Stimulated activated CD8-positive, alpha-beta memory T cell treated with anti-CD3 and anti-CD28 coated beads, Interleukin-15, amount 100 ng/mL, for 48 hours (primary cell): ENCODE measurements around the gene PDZD7.

ENCODE experiments used
- DNase-seq, 2 donors: peaks; one replicate each; pipeline ENCODE4 v3.0.0-alpha.2; 2020; ENCODE audit warnings: low read depth in 2 of 2

The PDZD7 gene

DNA sequence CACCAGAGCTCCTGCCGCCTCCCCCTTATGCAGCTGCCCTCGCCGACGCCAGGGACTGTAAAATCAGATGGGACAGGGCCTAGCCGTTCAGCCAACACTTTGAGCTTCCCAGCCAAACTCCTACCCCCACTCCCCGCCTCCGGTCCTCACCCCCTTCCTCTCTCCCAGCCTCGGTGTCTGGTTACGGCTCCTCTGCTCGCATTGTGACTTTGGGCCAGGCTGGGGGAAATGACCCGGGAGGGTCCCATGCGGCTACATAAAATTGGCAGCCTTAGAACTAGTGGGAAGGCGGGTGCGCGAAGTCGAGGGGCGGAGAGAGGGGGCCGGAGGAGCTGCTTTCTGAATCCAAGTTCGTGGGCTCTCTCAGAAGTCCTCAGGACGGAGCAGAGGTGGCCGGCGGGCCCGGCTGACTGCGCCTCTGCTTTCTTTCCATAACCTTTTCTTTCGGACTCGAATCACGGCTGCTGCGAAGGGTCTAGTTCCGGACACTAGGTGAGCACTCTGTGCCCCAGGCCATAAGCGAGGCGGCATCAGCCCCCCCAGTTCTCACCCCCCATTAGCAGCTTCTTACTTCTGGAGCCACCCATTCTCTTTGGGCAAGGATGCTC is 30.8 kb upstream of the PDZD7 start, which contains the start of gene KAZALD1:
Gene KAZALD1, plus strand, starts transcription at position 366 of the 608 bp plus-strand sequence. CDS start 604 bp downstream, outside the sequence.
- no peak for DNase-seq

DNA sequence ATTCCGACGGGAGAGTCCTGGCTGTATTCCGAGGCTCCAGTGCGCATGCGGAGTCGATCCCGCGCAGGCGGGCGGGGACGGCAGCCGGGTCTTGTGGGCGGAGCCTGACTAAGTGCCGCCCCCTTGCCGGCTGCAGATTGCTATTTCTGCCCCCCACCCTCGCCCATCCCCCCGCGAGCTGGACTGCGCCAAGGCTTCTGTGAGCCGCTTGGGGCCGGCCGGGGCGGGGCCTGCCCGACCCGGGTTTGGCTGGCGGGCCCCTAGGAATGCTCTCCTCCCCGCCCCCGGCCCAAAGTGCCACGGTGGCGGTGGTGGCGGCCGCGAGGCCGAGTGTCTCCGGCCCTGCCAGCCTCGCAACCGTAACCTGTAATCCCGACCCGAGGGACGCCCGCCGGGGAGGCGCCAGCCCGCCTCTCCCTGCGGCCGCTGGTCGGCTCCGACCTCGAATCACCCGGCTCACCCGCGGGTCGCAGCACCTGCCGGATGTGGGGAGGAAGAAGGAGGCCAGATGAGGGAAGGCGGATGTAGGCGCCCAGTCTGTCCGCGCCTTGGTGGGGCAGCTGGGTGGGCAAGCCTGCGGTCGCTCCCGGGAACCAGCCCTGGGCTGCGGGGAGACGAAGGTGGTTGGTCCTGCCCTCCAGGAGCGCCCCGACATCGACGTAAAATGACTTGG is 30.2 kb upstream of the PDZD7 start:
- DNase-seq, result peak; percentile 85 to 89

DNA sequence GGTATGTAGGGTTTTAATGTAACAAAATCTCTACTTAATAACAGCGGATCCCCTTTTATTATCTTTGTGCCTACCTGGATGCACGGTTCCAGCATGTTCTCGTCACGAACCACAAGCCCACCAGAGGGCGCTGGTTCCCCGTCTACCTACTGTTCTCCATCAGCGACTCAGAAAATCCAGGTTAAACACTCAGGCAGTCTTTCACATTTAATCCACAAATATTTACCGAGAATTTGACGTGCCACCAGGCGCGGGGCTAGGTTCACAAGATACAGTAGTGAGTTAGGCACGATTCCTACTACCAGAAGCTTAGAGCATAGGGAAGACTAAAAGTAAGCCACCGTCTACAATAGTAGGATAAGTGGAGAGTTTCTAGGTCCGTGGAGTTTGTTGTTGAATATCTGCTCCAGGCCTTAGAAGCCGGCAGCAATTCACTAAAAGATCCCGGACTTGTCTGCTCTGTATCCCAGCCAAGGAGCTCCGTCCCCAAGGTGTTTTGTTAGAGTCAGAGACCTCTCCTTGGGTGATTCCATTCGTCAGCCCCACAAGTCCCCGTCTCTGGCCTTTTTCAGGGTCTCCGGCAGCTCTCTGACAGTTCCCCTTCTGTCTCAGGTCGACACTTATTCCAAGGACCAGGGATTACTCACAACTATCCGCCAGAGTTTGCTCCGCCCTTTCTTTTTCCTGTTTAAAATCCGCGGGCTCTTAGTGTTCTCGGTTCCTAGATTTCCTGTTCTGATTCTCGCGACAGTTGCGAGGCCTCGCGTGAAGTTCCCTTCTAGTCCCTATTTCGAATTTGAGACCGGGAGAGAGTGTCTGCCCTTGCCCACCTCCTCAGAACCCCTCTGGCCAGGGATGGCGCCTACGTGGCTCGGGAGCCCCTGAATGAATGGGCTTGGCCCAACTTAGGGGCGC is 29.4 kb upstream of the PDZD7 start:
- peak; percentile 71 to 73 for DNase-seq

DNA sequence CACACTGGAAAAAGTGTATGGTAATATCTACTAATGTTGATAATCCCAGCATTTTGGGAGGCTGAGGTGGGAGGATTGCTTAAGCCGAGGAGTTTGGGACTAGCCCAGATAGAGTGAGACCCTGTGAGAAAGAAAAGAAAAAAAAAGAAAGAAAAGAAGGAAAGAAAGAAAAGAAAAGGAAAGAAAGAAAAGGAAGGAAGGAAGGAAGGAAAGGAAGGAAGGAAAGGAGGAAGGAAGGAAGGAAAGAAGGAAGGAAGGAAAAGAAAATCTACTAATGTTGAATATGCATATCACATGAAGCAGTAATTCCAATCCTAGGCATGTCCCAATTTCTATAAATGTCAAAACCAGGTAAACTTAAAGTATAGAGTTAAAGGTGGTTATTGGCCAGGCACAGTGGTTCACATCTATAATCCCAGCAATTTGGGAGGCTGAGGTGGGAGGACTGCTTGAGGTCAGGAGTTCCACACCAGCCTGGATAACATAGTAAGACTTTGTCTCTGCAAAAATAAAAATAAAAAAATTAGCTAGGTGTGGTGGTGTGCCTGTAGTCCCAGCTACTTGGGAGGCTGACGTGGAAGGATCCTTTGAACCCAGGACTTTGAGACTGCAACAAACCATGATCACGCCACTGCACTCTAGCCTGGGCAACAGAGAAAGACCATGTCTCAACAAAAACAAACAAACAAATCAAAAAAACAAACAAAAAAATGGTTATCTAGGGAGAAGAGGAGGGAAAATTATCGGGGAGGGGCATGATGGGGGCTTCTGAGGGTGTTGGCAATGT is 25.6 kb upstream of the PDZD7 start:
- no peak for DNase-seq

DNA sequence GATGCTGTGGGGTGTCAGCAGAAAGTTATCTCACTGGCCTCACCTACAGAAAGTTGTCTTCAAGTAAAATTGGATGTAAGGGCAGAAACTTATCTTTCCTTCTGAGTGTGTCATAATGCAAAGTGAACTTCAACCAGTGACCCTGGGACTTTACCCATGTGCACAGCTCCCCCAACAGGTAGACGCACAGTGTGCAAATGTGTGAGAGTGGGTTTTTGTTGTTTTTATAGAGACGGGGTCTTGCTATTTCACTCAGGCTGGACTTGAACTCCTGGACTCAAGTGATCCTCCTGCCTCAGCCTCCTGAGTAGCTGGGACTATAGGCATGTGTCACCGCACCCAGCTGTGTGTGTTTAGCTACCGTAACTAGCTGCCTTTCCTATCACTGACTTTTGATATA is 24.5 kb upstream of the PDZD7 start:
- no peak for DNase-seq

DNA sequence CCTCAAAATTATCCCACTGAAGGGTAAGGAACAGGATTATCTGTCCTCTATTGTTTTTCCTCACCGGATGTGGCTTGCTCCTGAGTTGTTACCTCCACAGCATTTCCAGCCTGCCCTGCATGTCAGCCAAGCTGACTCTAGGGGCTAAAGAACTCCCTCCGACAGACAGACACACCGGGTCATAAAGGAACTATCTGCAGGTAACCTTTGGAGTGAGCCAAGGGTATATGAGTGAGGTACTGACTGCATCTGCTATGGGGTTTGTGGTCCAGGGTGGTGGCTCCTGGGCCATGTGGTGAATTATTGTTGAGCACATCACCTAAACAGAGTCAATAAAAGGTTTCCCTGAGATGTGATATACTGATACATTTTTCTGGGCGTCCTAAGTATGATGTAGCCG is 23.9 kb upstream of the PDZD7 start:
- no peak for DNase-seq

DNA sequence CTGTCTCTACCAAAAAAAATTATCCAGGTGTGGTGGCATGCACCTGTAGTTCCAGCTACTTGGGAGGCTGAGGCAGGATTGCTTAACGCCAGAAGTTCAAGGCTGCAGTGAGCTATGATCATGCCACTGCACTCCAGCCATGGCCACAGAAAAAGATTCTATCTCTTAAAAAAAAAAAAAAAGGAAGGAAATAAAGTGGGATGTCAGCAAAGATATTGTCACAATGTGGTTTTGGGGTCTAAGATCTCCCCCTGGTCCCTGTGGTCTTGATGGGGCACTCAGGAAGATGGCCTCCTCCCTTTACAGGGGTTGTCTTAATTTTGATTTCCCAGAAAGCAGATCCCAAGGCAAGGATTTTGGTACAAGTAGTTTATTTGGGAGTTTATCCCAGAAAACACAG is 23.4 kb upstream of the PDZD7 start:
- no peak for DNase-seq

DNA sequence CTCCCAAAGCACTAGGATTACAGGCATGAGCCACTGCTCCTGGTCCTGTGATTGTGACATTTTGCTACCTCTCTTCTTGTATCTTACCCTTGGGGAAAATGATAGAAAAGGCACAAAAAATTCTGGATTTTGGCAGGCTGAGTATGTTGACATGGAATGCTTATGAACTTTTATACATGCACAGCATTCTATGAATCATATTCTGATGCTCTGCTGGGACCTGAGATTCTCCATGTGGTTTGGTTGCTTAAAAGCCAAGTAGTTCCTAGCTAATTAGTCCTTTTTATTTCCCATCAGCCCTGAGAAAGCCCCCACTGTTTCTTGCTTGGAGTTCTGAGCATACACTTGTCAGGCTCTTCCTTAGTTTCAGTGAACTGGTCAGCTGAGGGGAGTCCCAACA is 22.6 kb upstream of the PDZD7 start:
- DNase-seq, result no peak

DNA sequence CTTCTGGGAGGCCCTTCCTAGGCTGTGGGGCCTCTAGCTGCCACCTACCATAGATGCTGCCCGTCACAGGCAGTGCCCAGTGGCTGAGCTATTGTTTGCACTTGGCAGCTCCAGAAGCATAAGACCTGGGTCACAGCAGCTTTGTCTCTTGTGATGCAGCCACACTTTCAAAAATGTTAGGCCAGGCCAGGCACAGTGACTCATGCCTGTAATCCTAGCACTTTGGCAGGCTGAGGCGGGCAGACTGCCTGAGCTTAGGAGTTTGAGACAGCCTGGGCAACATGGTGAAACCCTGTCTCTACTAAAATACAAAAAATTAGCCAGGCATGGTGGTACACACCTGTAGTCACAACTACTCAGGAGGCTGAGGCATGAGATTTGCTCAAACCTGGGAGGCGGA is 21.4 kb upstream of the PDZD7 start:
- no peak for DNase-seq

DNA sequence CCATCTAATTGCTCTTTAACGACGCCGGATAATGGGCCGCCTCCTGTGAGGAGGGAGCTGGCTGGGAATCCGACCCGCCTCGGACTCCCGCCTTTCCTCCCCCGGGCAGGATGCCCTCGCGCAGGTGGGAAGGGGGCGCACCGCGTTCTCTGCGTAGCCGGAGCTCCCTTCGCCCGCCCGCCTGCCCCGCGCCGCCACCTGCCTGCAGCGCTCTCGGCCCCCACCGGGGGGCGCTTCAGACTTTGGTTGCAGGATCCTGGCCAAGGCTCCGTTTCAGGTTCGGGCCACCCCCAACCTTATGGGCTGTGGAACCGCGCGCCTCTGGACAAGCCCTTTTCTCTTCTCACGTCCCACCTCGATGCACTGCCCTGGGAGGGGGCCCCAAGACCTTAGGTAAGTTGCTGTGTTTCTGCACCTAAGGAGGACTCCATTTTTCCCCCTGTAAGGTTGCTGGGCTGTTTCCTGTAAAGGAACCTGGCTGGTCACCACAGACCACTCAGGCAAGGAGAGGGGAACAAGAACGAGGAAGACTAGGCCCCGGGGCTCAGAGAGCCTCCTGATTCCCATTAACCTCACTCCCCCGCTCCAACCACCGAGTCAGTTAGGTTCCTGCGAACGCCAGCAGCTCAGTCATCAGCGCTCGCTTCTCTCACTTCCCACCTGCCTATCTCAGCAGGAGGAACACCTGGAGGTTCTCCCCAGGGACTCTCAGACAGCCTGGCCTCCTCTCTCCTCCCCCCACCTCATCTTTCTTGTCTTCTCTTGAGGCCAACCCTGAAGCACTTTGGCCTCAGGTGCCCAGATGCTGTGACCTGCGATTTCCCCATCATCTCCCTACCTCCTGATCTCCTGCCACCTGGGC is 19.5 kb upstream of the PDZD7 start:
- peak; percentile 63 to 65 for DNase-seq

DNA sequence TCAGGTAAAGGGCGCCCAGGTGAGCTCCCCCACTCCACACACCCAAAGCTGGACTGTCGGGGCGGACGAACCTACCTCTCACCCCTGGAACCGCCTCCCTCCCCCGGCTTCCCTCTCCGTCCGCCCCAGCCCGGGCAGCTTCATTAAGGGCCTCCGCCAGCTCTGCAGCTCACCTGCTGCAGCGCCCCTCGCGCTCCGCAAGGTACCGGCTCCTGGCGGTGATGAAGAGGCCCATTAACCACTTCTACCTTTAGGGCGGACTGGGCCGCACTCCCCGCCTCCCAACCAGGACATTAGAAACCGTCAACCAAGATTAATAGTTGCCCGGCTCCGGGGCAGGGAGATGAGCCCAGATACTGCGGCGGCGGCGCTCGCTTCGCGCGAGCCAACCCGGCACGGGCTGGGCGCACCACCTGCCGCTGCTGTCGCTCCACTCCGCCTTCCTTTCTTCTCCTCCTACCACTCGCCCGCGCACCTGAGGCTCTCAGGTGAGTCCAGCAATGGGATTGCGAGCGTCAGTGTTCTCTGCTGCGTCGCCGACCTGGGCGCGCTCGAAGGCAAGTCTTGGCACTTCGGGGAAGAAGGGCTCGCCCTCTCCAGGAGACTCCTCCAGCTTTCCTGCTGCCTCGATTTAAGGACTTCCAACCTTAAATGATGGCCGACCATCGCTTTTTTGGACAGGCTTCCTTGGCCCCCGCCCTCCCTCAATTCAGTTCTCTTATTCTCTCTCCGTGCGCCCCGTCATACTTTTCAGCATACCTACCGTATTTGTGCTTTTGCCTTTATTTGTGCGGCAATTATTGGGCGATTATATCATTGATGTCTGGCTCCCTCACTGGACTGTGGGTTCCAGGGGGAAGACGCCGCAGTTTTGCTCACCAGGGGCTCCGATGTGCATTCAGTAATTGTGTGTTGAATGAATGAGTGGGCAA is 17.3 kb upstream of the PDZD7 start:
- DNase-seq, result no peak

DNA sequence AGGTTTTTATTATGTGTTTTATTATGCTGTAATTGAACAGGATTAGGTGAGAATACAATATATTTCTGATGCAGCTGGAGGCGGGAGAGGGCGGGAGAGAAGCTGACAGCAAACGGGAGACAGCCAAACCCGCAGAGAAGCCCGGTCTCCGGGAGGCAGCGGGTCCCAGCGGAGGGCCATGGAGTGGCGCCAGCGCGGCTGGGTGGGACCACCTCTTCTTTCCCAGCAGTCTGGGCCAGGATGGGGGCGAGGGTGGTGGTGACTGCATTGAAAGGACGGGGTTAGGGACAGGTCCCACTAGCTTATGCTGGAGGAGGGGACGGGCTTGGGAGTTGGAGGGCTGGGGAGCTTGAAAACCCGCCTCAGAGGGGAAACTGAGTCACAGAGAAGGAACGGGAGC is 16.3 kb upstream of the PDZD7 start:
- no peak for DNase-seq

DNA sequence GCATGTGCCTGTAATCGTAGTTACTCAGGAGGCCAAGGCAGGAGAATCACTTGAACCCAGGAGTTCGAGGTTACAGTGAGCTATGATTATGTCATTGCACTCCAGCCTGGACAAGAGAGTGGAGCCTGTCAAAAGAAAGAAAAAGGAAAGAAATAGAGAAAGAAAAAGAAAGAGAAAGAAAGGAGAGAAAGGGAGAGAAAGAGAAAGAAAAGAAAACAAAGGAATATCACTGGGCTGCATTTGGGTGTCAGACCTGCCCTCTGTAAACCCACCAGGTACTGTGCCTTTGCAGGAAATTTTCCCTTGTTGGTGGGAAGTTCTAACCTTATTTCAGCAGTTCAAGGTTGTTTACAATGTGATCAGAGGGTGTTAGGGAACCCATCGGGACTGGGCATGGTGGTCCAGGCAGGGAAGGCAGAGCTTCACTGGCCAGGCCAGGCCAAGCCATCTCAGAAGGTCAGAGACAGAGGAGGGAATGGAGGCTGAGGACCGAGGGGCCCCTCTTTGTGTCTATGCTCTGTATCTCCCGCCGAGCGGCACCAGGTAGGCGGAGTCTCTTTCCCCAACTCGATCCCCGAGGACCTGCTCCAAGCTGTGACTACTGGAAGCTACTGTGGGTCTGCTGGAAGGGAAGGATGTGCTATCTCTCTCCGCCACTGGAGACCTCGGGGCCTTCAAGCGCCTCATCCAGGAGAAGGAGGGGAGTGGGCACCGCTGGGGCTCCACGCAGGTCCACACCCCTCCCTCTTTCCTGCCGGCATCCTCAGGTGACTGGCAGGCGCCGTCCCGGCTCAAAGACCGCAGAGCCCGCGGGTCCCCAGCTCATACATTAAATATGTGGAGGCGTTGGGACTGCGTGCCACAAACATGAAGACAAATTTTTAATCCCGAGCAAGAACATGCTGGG is 15.7 kb upstream of the PDZD7 start:
- DNase-seq, result no peak

DNA sequence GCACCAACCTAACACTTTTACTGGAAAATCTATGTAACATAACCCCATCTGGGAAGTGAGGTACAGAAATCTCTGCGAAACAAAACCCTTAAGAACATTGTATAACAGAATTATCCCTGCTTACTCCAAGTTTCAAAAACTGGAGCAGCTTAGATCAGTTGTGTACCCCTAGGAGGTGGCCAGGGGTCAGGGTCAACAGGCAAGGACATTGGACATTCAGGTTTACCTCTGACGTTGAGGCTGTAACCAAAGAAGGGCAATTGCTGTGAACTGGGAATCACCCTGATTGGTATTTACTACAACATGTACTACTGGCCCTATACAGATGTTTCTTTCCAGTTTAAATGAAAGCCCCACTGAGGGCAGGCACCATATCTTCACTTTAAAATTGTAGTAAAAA is 13.2 kb upstream of the PDZD7 start:
- no peak for DNase-seq

DNA sequence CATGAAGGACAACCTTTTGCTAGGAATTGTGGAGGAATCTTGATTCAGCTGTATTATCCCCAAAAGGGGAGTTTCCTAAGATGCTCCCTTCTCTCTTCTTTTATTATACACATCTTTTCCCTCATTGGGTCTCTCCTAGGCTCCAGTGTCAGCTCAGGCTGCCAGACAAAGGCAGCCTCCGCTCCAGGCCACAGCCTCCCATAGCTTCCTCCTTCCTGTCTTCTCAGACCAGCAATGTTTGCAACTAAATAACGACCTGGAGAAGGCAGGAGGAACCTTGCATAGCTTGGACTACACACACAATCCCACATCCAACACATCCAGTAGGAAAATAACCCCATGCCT is 12.4 kb upstream of the PDZD7 start:
- no peak for DNase-seq

DNA sequence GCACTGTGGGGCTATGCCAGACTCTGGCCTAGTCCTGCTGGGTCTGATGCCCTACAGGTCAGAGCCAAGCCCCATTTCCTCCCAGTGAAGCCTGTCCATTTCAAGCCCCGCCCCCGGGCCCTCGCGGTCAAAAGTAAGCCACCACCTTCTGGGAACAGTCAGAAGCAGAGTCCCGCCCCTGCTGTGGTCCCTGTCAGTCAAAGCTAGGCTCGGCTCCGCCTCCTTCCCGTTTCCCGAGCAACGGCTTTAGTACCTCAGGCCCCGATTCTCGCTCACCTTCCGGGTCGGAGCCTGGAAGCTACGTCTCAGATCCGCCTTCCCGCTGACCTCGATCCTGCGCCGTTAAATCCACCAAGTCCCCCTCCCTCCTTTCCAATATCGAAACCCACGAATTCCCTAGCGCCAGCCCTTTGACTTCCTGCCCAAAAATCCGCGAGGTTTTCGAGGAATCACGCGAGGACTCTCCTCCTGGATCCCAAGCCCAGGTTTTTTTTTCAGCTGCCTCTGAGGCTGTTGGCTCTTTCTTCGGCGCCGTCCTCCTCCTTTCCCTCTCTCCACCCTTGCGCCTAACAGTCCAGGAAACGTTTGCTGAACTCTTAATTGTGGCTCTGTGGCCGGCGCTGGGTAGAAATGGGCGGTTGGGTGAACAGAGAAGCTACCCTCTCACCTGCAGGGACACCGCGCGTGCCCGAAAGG is 11.9 kb upstream of the PDZD7 start:
- peak; percentile 86 to 89 for DNase-seq

DNA sequence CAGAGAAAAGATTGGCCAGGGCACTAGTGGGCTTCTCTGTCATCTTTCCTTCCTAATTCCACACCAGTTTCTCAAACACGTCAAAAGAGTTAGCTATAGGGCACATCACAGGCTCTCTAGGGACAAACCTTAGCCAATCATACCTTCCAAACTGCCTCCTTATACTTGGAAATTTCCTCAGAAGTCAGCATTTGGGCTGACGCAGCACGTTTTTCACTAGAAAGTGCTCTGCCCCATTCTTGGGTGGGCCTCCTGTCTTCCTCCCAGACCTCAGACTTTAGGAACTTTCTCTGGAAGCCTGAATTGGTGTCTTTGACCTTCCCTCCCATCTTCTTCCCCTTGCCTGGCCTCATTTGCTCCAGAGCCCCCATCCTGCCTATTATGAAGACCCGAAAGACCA is 11.2 kb upstream of the PDZD7 start:
- DNase-seq, result no peak

DNA sequence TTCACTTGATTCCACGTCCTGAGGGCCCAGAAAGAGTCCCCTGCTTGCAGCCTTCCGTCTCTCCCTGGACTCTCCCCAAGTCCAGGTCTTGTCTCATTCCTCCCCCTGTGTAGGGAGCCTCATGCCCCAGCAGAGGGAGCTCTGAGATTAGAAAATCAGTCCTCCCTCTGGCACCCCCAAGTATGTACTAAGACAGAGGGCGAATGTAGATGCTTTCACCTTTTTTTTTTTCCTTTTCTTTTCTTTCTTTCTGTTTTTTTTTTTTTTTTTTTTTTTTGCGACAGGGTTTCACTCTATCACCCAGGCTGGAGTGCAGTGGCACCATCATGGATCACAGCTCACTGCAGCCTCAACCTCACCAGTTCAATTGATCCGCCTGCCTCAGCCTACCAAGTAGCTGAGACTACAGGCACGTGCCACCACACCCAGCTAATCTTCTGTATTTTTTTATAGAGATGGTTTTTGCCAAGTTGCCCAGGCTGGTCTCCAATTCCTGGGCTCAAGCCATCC is 10.4 kb upstream of the PDZD7 start:
- DNase-seq, result peak; percentile 45 to 50
